ENCODE results near the gene IGF2R. TPM values are rescaled to one million over a fixed set of nuclear protein-coding genes. Genes with fewer than 3 reads are reported as not detected.

Gene IGF2R
- total RNA-seq, 1 donor from 2014 or later = 105 TPM

- TF ChIP-seq, protein P1, sequence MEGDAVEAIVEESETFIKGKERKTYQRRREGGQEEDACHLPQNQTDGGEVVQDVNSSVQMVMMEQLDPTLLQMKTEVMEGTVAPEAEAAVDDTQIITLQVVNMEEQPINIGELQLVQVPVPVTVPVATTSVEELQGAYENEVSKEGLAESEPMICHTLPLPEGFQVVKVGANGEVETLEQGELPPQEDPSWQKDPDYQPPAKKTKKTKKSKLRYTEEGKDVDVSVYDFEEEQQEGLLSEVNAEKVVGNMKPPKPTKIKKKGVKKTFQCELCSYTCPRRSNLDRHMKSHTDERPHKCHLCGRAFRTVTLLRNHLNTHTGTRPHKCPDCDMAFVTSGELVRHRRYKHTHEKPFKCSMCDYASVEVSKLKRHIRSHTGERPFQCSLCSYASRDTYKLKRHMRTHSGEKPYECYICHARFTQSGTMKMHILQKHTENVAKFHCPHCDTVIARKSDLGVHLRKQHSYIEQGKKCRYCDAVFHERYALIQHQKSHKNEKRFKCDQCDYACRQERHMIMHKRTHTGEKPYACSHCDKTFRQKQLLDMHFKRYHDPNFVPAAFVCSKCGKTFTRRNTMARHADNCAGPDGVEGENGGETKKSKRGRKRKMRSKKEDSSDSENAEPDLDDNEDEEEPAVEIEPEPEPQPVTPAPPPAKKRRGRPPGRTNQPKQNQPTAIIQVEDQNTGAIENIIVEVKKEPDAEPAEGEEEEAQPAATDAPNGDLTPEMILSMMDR (IDR thresholded peaks at IDR 0.05; ENCODE audit: partially characterized antibody, unreplicated experiment) = no peak
- H3K36me3 Mint-ChIP-seq (ENCODE audit: unreplicated experiment) = peaks cover 5% of the 10 kb centered on the region
- no peaks in the 10 kb centered on the region for H3K4me1 Mint-ChIP-seq (ENCODE audit: low read depth, unreplicated experiment)
- H3K27ac Mint-ChIP-seq (ENCODE audit: unreplicated experiment) = no peak overlapping the region
- DNase-seq = no peak
- peaks cover 4% of the 10 kb centered on the region for H3K9me3 Mint-ChIP-seq (ENCODE audit: unreplicated experiment)
- H3K27me3 Mint-ChIP-seq (ENCODE audit: unreplicated experiment) = no peaks in the 10 kb centered on the region
- H3K4me3 Mint-ChIP-seq (ENCODE audit: unreplicated experiment) = no peak overlapping the region
Observed at GRCh38 chr6:160051390-160051789, 82.5 kb downstream of the IGF2R start.

- peaks cover 5% of the 10 kb centered on the region for H3K36me3 Mint-ChIP-seq (ENCODE audit: unreplicated experiment)
- H3K27me3 Mint-ChIP-seq (ENCODE audit: unreplicated experiment) = no peaks in the 10 kb centered on the region
- H3K4me3 Mint-ChIP-seq (ENCODE audit: unreplicated experiment) = no peak overlapping the region
- peaks cover 4% of the 10 kb centered on the region for H3K9me3 Mint-ChIP-seq (ENCODE audit: unreplicated experiment)
- no peaks in the 10 kb centered on the region for H3K4me1 Mint-ChIP-seq (ENCODE audit: low read depth, unreplicated experiment)
- no peak for DNase-seq
- TF ChIP-seq, protein P1 (IDR thresholded peaks at IDR 0.05; ENCODE audit: partially characterized antibody, unreplicated experiment) = no peak
- H3K27ac Mint-ChIP-seq (ENCODE audit: unreplicated experiment) = no peak overlapping the region
Observed at GRCh38 chr6:160054271-160054670, 85.4 kb downstream of the IGF2R start.

- H3K36me3 Mint-ChIP-seq (ENCODE audit: unreplicated experiment) = peaks cover 5% of the 10 kb centered on the region
- H3K4me1 Mint-ChIP-seq (ENCODE audit: low read depth, unreplicated experiment) = no peaks in the 10 kb centered on the region
- H3K27ac Mint-ChIP-seq (ENCODE audit: unreplicated experiment) = no peak overlapping the region
Observed at GRCh38 chr6:160054913-160055312, 86.0 kb downstream of the IGF2R start.

DNA sequence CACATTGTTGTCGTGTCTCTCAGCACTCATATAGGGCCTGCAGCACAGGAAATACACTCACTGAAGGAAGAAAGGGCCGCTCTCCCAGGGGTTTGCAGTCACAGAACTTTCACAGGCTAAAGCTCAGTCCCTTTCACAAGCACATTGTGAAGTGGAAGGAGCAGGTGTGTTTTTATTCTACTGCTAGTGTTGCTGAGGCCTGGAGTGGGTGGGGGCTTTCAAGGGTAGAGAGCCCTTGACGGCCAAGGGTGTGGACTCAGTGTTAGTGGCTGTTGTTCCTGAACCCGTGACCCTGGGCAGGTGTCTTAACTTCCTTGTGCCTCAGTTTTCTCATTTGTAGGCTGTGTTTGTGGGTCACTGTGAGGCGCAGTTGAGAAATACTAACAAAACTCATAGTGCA, 86.5 kb downstream of the IGF2R start:
- TF ChIP-seq, protein P1 (IDR thresholded peaks at IDR 0.05; ENCODE audit: partially characterized antibody, unreplicated experiment) = no peak
- H3K36me3 Mint-ChIP-seq (ENCODE audit: unreplicated experiment) = peaks cover 5% of the 10 kb centered on the region
- no peak for DNase-seq
- no peaks in the 10 kb centered on the region for H3K4me1 Mint-ChIP-seq (ENCODE audit: low read depth, unreplicated experiment)
- no peak overlapping the region for H3K4me3 Mint-ChIP-seq (ENCODE audit: unreplicated experiment)
- no peaks in the 10 kb centered on the region for H3K27me3 Mint-ChIP-seq (ENCODE audit: unreplicated experiment)
- H3K27ac Mint-ChIP-seq (ENCODE audit: unreplicated experiment) = no peak overlapping the region
- H3K9me3 Mint-ChIP-seq (ENCODE audit: unreplicated experiment) = peaks cover 4% of the 10 kb centered on the region

More at GRCh38 chr6:160054913-160055312, 86.0 kb downstream of the IGF2R start:
- TF ChIP-seq, protein P1 (IDR thresholded peaks at IDR 0.05; ENCODE audit: partially characterized antibody, unreplicated experiment) = no peak
- Mint-ChIP-seq H3K9me3 (ENCODE audit: unreplicated experiment) (peaks cover 4% of the 10 kb centered on the region), H3K27me3 (ENCODE audit: unreplicated experiment) (no peaks in the 10 kb centered on the region), H3K4me3 (ENCODE audit: unreplicated experiment) (no peak overlapping the region)
- DNase-seq = no peak

- peaks cover 4% of the 10 kb centered on the region for H3K9me3 Mint-ChIP-seq (ENCODE audit: unreplicated experiment)
Observed at GRCh38 chr6:160055813-160056212, 86.9 kb downstream of the IGF2R start.

More at GRCh38 chr6:160055813-160056212, 86.9 kb downstream of the IGF2R start:
- no peak overlapping the region for H3K4me3 Mint-ChIP-seq (ENCODE audit: unreplicated experiment)
- no peak for DNase-seq
- H3K36me3 Mint-ChIP-seq (ENCODE audit: unreplicated experiment) = peaks cover 5% of the 10 kb centered on the region
- no peaks in the 10 kb centered on the region for H3K27me3 Mint-ChIP-seq (ENCODE audit: unreplicated experiment)
- TF ChIP-seq, protein P1 (IDR thresholded peaks at IDR 0.05; ENCODE audit: partially characterized antibody, unreplicated experiment) = no peak
- no peaks in the 10 kb centered on the region for H3K4me1 Mint-ChIP-seq (ENCODE audit: low read depth, unreplicated experiment)
- H3K27ac Mint-ChIP-seq (ENCODE audit: unreplicated experiment) = no peak overlapping the region
